H9 (cell line): ENCODE measurements around the gene SERPINA3. TPM values are rescaled to one million over a fixed set of nuclear protein-coding genes. Genes with fewer than 3 reads are reported as not detected.

ENCODE experiments used
- DNase-seq: peaks from one replicate; pipeline ENCODE4 v3.0.0-alpha.2; 2017
- H2AFZ ChIP-seq: one replicate; pipeline ENCODE4 v1.6.1; 2013; ENCODE audit warnings: mild to moderate bottlenecking, low read length, control low read depth, moderate library complexity
- H2AK5ac ChIP-seq: 2 replicates; pipeline ENCODE4 v1.6.1; 2013; ENCODE audit warnings: low read length, control low read depth, mixed read lengths; ENCODE audit not compliant: insufficient read length
- H2BK120ac ChIP-seq: one replicate; pipeline ENCODE4 v1.6.1; 2013; ENCODE audit warnings: low read depth, mild to moderate bottlenecking, low read length, control low read depth, inconsistent platforms; ENCODE audit not compliant: poor library complexity, severe bottlenecking
- H2BK12ac ChIP-seq: 2 replicates; pipeline ENCODE4 v1.6.1; 2013; ENCODE audit warnings: low read length, control low read depth, mixed read lengths, low read depth; ENCODE audit not compliant: insufficient read length
- H2BK15ac ChIP-seq: 2 replicates; pipeline ENCODE4 v1.6.1; 2013; ENCODE audit warnings: low read depth, low read length, control low read depth
- H2BK20ac ChIP-seq: one replicate; pipeline ENCODE4 v1.6.1; 2013; ENCODE audit warnings: low read depth, mild to moderate bottlenecking, low read length, control low read depth, inconsistent platforms; ENCODE audit not compliant: poor library complexity, severe bottlenecking
- H2BK5ac ChIP-seq: 2 replicates; pipeline ENCODE4 v1.6.1; 2013; ENCODE audit warnings: low read length, control low read depth, mixed read lengths; ENCODE audit not compliant: insufficient read length
- H3K14ac ChIP-seq: 2 replicates; pipeline ENCODE4 v1.6.1; 2013; ENCODE audit warnings: low read length, control low read depth; ENCODE audit not compliant: insufficient read depth
- H3K18ac ChIP-seq: 2 replicates; pipeline ENCODE4 v1.6.1; 2013; ENCODE audit warnings: low read depth, mild to moderate bottlenecking, mixed read lengths, low read length, control low read depth; ENCODE audit not compliant: insufficient read length
- H3K23ac ChIP-seq: 2 replicates; pipeline ENCODE4 v1.6.1; 2013; ENCODE audit warnings: low read length, control low read depth, mixed read lengths, low read depth; ENCODE audit not compliant: insufficient read length
- H3K23me2 ChIP-seq: 2 replicates; pipeline ENCODE4 v1.6.1; 2013; ENCODE audit warnings: low read depth, mild to moderate bottlenecking, mixed read lengths, low read length, control low read depth; ENCODE audit not compliant: insufficient read length, poor library complexity, severe bottlenecking
- H3K27ac ChIP-seq: 2 replicates; pipeline ENCODE4 v1.5.1; 2013; ENCODE audit warnings: low read length, control low read depth, mixed read lengths, low read depth; ENCODE audit not compliant: insufficient read length
- H3K27me3 ChIP-seq: 2 replicates; pipeline ENCODE4 v1.6.1; 2013; ENCODE audit warnings: low read length, control low read depth, inconsistent platforms; ENCODE audit not compliant: insufficient read depth
- H3K4ac ChIP-seq: 2 replicates; pipeline ENCODE4 v1.6.1; 2013; ENCODE audit warnings: low read depth, mild to moderate bottlenecking, control low read depth, inconsistent platforms, low read length, moderate library complexity
- H3K4me1 ChIP-seq: 2 replicates; pipeline ENCODE4 v1.6.1; 2013; ENCODE audit warnings: low read length, control low read depth, inconsistent platforms; ENCODE audit not compliant: insufficient read depth
- H3K4me2 ChIP-seq: 2 replicates; pipeline ENCODE4 v1.6.1; 2013; ENCODE audit warnings: low read length, control low read depth, mixed read lengths; ENCODE audit not compliant: insufficient read length, insufficient read depth
- H3K56ac ChIP-seq: 2 replicates; pipeline ENCODE4 v1.6.1; 2013; ENCODE audit warnings: low read depth, mild to moderate bottlenecking, mixed read lengths, low read length, control low read depth; ENCODE audit not compliant: insufficient read length
- H3K79me1 ChIP-seq: 2 replicates; pipeline ENCODE4 v1.6.1; 2013; ENCODE audit warnings: low read depth, mild to moderate bottlenecking, moderate library complexity, low read length, control low read depth, inconsistent platforms; ENCODE audit not compliant: insufficient read depth, poor library complexity, severe bottlenecking
- H3K79me2 ChIP-seq: 2 replicates; pipeline ENCODE4 v1.6.1; 2013; ENCODE audit warnings: low read length, control low read depth, inconsistent platforms; ENCODE audit not compliant: insufficient read depth
- H3K9ac ChIP-seq: 2 replicates; pipeline ENCODE4 v1.6.1; 2013; ENCODE audit warnings: low read length, control low read depth, mixed read lengths; ENCODE audit not compliant: insufficient read length; ENCODE audit errors: extremely low read depth
- H3K9me3 ChIP-seq: one replicate; pipeline ENCODE4 v1.6.1; 2013; ENCODE audit warnings: low read depth, low read length, inconsistent platforms; ENCODE audit not compliant: control insufficient read depth
- H3T11ph ChIP-seq: one replicate; pipeline ENCODE4 v1.6.1; 2013; ENCODE audit warnings: mild to moderate bottlenecking, low read length, control low read depth, inconsistent platforms
- H4K20me1 ChIP-seq: one replicate; pipeline ENCODE4 v1.6.1; 2013; ENCODE audit not compliant: control insufficient read depth, insufficient read length, insufficient read depth
- H4K5ac ChIP-seq: 2 replicates; pipeline ENCODE4 v1.6.1; 2013; ENCODE audit warnings: low read depth, mild to moderate bottlenecking, mixed read lengths, low read length, control low read depth; ENCODE audit not compliant: insufficient read length
- H4K8ac ChIP-seq: replicated peaks from 2 replicates; pipeline ENCODE4 v1.6.1; 2013; ENCODE audit warnings: low read length, control low read depth, mixed read lengths, low read depth; ENCODE audit not compliant: insufficient read length
- H4K91ac ChIP-seq: 2 replicates; pipeline ENCODE4 v1.6.1; 2013; ENCODE audit warnings: low read depth, mild to moderate bottlenecking, moderate library complexity, mixed read lengths, low read length, control low read depth; ENCODE audit not compliant: insufficient read length
- H3K27ac Mint-ChIP-seq, 3 experiments: 2 replicates in 2 of 3; 3 replicates in 1 of 3; pipeline ENCODE4 v1.8.0; 2020 to 2021; ENCODE audit warnings: mixed read lengths in 3 of 3, mild to moderate bottlenecking in 1 of 3, moderate library complexity in 1 of 3
- H3K27me3 Mint-ChIP-seq: 2 replicates; pipeline ENCODE4 v1.8.0; 2021; ENCODE audit warnings: low read depth, mild to moderate bottlenecking, moderate library complexity, mixed read lengths
- H3K36me3 Mint-ChIP-seq, 3 experiments: 2 replicates in 2 of 3; 3 replicates in 1 of 3; pipeline ENCODE4 v1.8.0; 2020 to 2021; ENCODE audit warnings: low read depth in 3 of 3, mixed read lengths in 3 of 3; ENCODE audit not compliant: insufficient read depth in 1 of 3
- H3K4me1 Mint-ChIP-seq, 2 experiments: 2 replicates each; pipeline ENCODE4 v1.8.0; 2020; ENCODE audit warnings: mixed read lengths in 2 of 2
- H3K4me3 Mint-ChIP-seq, 2 experiments: 2 replicates in 1 of 2; 3 replicates in 1 of 2; pipeline ENCODE4 v1.8.0; 2020 to 2021; ENCODE audit warnings: mild to moderate bottlenecking in 2 of 2, mixed read lengths in 2 of 2, moderate library complexity in 1 of 2
- H3K9me3 Mint-ChIP-seq, 2 experiments: 2 replicates in 1 of 2; 3 replicates in 1 of 2; pipeline ENCODE4 v1.8.0; 2020; ENCODE audit warnings: mild to moderate bottlenecking in 2 of 2, mixed read lengths in 2 of 2, moderate library complexity in 1 of 2
- WGBS: extraction: QIAGEN DNeasy Blood & Tissue Kit; methylation state at CpG from one replicate; pipeline ENCODE4 v1.1.7; 2013; ENCODE audit warnings: missing lambda C conversion rate, low lambda C conversion rate, mixed read lengths; ENCODE audit not compliant: insufficient read length; ENCODE audit errors: extremely low coverage; 5-methylcytosine and 5-hydroxymethylcytosine counted together
- total RNA-seq: library from RNA; stranded (reverse); gene quantifications from 2 replicates; pipeline ENCODE4 v1.2.1, GENCODE V29; 2021
- TF ChIP-seq, protein P1 (sequence below): fragments of 200-600 bp; sonication (generic); conservative IDR thresholded peaks from 3 replicates; pipeline ENCODE4 v1.8.0; 2021; ENCODE audit warnings: antibody characterized with exemption, mild to moderate bottlenecking

SERPINA3 gene
- total RNA-seq, 1 experiment from 2014 or later: not detected

DNA sequence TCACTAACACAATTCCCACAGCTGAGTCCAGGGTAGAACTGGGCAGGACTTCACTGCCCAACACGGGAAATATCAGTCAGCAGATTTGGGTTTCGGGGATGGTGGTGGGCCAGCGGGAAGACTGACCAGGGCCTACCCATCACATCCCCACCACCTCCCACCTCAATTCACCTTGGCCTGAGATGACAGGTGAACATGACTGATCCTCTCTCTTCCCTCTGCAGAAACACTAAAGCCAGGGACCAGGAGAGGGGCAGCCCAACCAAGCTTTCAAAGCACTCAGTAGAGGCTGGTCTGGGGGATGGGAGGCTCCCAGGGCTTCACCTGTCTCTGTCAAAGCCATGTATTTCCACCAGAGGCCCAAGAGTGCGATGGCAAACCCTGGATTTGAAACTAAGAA, 28.6 kb upstream of the SERPINA3 start:
- Histone ChIP-seq H2BK5ac (no peak overlapping the region), H3K56ac (no peak overlapping the region), H3K14ac (no peak overlapping the region), H3K79me2 (no peaks in the 10 kb centered on the region), H3T11ph (no peak overlapping the region), H3K27me3 (no peaks in the 10 kb centered on the region), H4K8ac (no peak overlapping the region), H3K27ac (no peak overlapping the region), H3K4me1 (no peaks in the 10 kb centered on the region), H3K4me2 (no peak overlapping the region), H3K23ac (no peak overlapping the region), H2BK120ac (no peak overlapping the region), H3K9me3 (no peaks in the 10 kb centered on the region), H2BK15ac (no peak overlapping the region), H3K9ac (no peak overlapping the region), H3K18ac (no peak overlapping the region), H3K23me2 (no peaks in the 10 kb centered on the region), H2AFZ (no peak overlapping the region), H2AK5ac (no peak overlapping the region), H2BK20ac (no peak overlapping the region), H4K20me1 (no peaks in the 10 kb centered on the region), H4K5ac (no peak overlapping the region), H4K91ac (no peak overlapping the region), H3K79me1 (no peaks in the 10 kb centered on the region), H3K4ac (no peak overlapping the region), H2BK12ac (no peak overlapping the region)
- Mint-ChIP-seq H3K36me3 (peaks cover 0 to 13% (median 3%) of the 10 kb centered on the region in 3 experiments; a peak in 4 of 7 replicates), H3K4me1 (peaks cover 26 to 27% of the 10 kb centered on the region in 2 experiments), H3K4me3 (no peak overlapping the region), H3K27ac (no peak overlapping the region), H3K27me3 (peaks cover 44% of the 10 kb centered on the region), H3K9me3 (peaks cover 7 to 11% of the 10 kb centered on the region in 2 experiments)
- WGBS: no CpG with 5 or more reads among the region's 4 CpGs
- TF ChIP-seq, protein P1, sequence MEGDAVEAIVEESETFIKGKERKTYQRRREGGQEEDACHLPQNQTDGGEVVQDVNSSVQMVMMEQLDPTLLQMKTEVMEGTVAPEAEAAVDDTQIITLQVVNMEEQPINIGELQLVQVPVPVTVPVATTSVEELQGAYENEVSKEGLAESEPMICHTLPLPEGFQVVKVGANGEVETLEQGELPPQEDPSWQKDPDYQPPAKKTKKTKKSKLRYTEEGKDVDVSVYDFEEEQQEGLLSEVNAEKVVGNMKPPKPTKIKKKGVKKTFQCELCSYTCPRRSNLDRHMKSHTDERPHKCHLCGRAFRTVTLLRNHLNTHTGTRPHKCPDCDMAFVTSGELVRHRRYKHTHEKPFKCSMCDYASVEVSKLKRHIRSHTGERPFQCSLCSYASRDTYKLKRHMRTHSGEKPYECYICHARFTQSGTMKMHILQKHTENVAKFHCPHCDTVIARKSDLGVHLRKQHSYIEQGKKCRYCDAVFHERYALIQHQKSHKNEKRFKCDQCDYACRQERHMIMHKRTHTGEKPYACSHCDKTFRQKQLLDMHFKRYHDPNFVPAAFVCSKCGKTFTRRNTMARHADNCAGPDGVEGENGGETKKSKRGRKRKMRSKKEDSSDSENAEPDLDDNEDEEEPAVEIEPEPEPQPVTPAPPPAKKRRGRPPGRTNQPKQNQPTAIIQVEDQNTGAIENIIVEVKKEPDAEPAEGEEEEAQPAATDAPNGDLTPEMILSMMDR: no peak
- DNase-seq: no peak
